Esophagus squamous epithelium (tissue), 5 donors: ENCODE results near the gene PTPRN2. TPM values are rescaled to one million over a fixed set of nuclear protein-coding genes. Genes with fewer than 3 reads are reported as not detected.

Source experiments
- DNase-seq: peaks from one replicate; lab custom pipeline; 2025; lab: John Stamatoyannopoulos, UW
- H3K27ac ChIP-seq, 4 donors: fragments of 200-600 bp; sonication (generic); one replicate each; pipeline ENCODE4 v1.5.1; 2016 to 2019; ENCODE audit warnings: mild to moderate bottlenecking in 1 of 4
- H3K27me3 ChIP-seq, 4 donors: fragments of 200-600 bp; sonication (generic); 1 replicate in 3 of 4; 2 replicates in 1 of 4; pipeline versions ENCODE4 v1.5.1 to v1.6.0; 2017 to 2021; ENCODE audit warnings: antibody characterized with exemption in 1 of 4
- H3K36me3 ChIP-seq, 3 donors: fragments of 200-600 bp; sonication (generic); one replicate each; pipeline ENCODE4 v1.5.1; 2016 to 2019
- H3K4me1 ChIP-seq, 3 donors: fragments of 200-600 bp; sonication (generic); one replicate each; pipeline ENCODE4 v1.5.1; 2017 to 2019
- H3K4me3 ChIP-seq, 4 donors: fragments of 200-600 bp; sonication (generic); 1 replicate in 3 of 4; 2 replicates in 1 of 4; pipeline ENCODE4 v1.5.1; 2016 to 2019; ENCODE audit warnings: mild to moderate bottlenecking in 2 of 4, moderate library complexity in 1 of 4
- H3K9me3 ChIP-seq, 3 donors: fragments of 200-600 bp; sonication (generic); one replicate each; pipeline ENCODE4 v1.5.1; 2016 to 2019
- CTCF ChIP-seq, 6 experiments: fragments of 450-650 bp in 4 of 6; fragments of 200-600 bp in 2 of 6; sonication (generic) in 2 of 6; IDR thresholded peaks; one replicate each; pipeline ENCODE4 v1.5.1; 2016 to 2019; ENCODE audit warnings: antibody characterized with exemption in 6 of 6, mild to moderate bottlenecking in 4 of 6, moderate library complexity in 4 of 6
- POLR2A ChIP-seq, 4 donors: fragments of 450-650 bp; IDR thresholded peaks; one replicate each; pipeline ENCODE4 v1.6.1; 2017; ENCODE audit warnings: antibody characterized with exemption in 4 of 4, mild to moderate bottlenecking in 4 of 4, moderate library complexity in 3 of 4
- WGBS, 2 donors: methylation state at CpG; one replicate each; pipeline ENCODE4 v1.1.5; 2018; 5-methylcytosine and 5-hydroxymethylcytosine counted together
- intact Hi-C: fragments of 100-400 bp; cut with DNase I; formaldehyde crosslinking; loops from one replicate; pipeline ENCODE4 v1.15.0; 2022
- total RNA-seq, 4 donors: library from RNA; depleted of rRNA; stranded (reverse); fragments of >200 nt; gene quantifications; one replicate each; pipeline ENCODE4 v1.1.0, GENCODE V29; 2016
- donor health status: DM: yes; HTN: yes; CAD: no.

The PTPRN2 gene
- total RNA-seq, 4 donors from 2014 or later = 0.38 to 2.7 (median 1.0) TPM

- intact Hi-C loops = no loop called here
- Histone ChIP-seq H3K36me3 (no peaks in the 10 kb centered on the region), H3K4me1 (no peaks in the 10 kb centered on the region), H3K4me3 (no peak overlapping the region), H3K27ac (no peak overlapping the region), H3K27me3 (no peaks in the 10 kb centered on the region), H3K9me3 (peaks cover 0 to 6% (median 0%) of the 10 kb centered on the region in 3 donors)
- TF ChIP-seq CTCF (IDR thresholded peaks at IDR 0.05) (no peak), POLR2A (IDR thresholded peaks at IDR 0.05) (no peak)
- no peak for DNase-seq
- WGBS, 2 donors = 76 to 87% methylated on average over 11 to 15 of the region's 15 CpGs
These were observed 411.8 kb downstream of the PTPRN2 start for GRCh38 chr7:158175779-158176178.

- no peaks in the 10 kb centered on the region for H3K4me1 ChIP-seq
- H3K36me3 ChIP-seq = no peaks in the 10 kb centered on the region
- 76 to 97% methylated on average over 6 to 10 of the region's 12 CpGs for WGBS, 2 donors
- no peak overlapping the region for H3K4me3 ChIP-seq
- no peaks in the 10 kb centered on the region for H3K27me3 ChIP-seq
- intact Hi-C loops = no loop called here
- DNase-seq = no peak
- TF ChIP-seq CTCF (IDR thresholded peaks at IDR 0.05) = no peak
- no peak for TF ChIP-seq POLR2A (IDR thresholded peaks at IDR 0.05)
- peaks cover 0 to 6% (median 0%) of the 10 kb centered on the region in 3 donors for H3K9me3 ChIP-seq
- no peak overlapping the region for H3K27ac ChIP-seq
These were observed 412.7 kb downstream of the PTPRN2 start for GRCh38 chr7:158174947-158175346.

GRCh38 chr7:158167373-158167772 lies 420.2 kb downstream of the PTPRN2 start:
- no peaks in the 10 kb centered on the region for H3K36me3 ChIP-seq
- H3K9me3 ChIP-seq = no peaks in the 10 kb centered on the region
- 71% methylated on average over 4 of the region's 4 CpGs for WGBS, 2 donors
- no peak for TF ChIP-seq POLR2A (IDR thresholded peaks at IDR 0.05)
- TF ChIP-seq CTCF (IDR thresholded peaks at IDR 0.05) = no peak
- intact Hi-C loops = no loop called here
- no peak for DNase-seq
- no peak overlapping the region for H3K4me3 ChIP-seq
- H3K27me3 ChIP-seq = no peaks in the 10 kb centered on the region
- H3K27ac ChIP-seq = no peak overlapping the region
- H3K4me1 ChIP-seq = no peaks in the 10 kb centered on the region

GRCh38 chr7:158166386-158167340 lies 421.0 kb downstream of the PTPRN2 start:
- Histone ChIP-seq H3K27me3 (no peaks in the 10 kb centered on the region), H3K4me3 (no peak overlapping the region), H3K9me3 (no peaks in the 10 kb centered on the region), H3K27ac (no peak overlapping the region), H3K4me1 (no peaks in the 10 kb centered on the region), H3K36me3 (no peaks in the 10 kb centered on the region)
- WGBS, 2 donors = 82 to 84% methylated on average over 23 to 31 of the region's 41 CpGs
- DNase-seq = no peak
- TF ChIP-seq CTCF (IDR thresholded peaks at IDR 0.05) (no peak), POLR2A (IDR thresholded peaks at IDR 0.05) (no peak)
- intact Hi-C loops = no loop called here

- intact Hi-C loops = no loop called here
- no peak for DNase-seq
- H3K4me1 ChIP-seq = no peaks in the 10 kb centered on the region
- TF ChIP-seq CTCF (IDR thresholded peaks at IDR 0.05) (no peak), POLR2A (IDR thresholded peaks at IDR 0.05) (no peak)
- no peak overlapping the region for H3K27ac ChIP-seq
- no peaks in the 10 kb centered on the region for H3K9me3 ChIP-seq
- H3K4me3 ChIP-seq = no peak overlapping the region
- H3K27me3 ChIP-seq = no peaks in the 10 kb centered on the region
- H3K36me3 ChIP-seq = no peaks in the 10 kb centered on the region
- 84 to 86% methylated on average over 12 to 15 of the region's 16 CpGs for WGBS, 2 donors
These were observed 421.9 kb downstream of the PTPRN2 start for GRCh38 chr7:158165711-158166110.
